Left cardiac atrium (tissue), 4 donors: Measurements from ENCODE around the gene ATAD3A. TPM values are rescaled to one million over a fixed set of nuclear protein-coding genes. Genes with fewer than 3 reads are reported as not detected.
"Not testable (repeated sequence)": the region's sequence is repeated elsewhere in the genome, so short reads cannot be mapped to it uniquely, and the experiment has no call there.

Experiments
- ATAC-seq, 2 donors: fragments of 200-7000 bp; cut with Tn5 transposase; one replicate each; pipeline ENCODE4 v1.9.1; 2020; ENCODE audit warnings: mild to moderate bottlenecking in 2 of 2, moderate library complexity in 2 of 2
- DNase-seq: peaks from one replicate; pipeline ENCODE4 v3.0.0-alpha.2; 2020
- intact Hi-C, 2 donors: fragments of 100-400 bp; cut with DNase I; formaldehyde crosslinking; loops; one replicate each; pipeline versions ENCODE4 v1.14.1 to v1.15.1; 2022 to 2023
- total RNA-seq, 2 donors: library from RNA; stranded (reverse); fragmentation: NEBNext Ultra II Directional; extraction: Animal tissue kit (Norgen Biotek cat#: 25700); gene quantifications; one replicate each; pipeline ENCODE4 v1.2.1, GENCODE V29; 2021
- donor health status: DM: no; HTN: yes; CAD: no.
- donor health status: DM: no; HTN: yes; CAD: no; lungs with severe emphysema.
- donor health status: DM: yes; HTN: yes; CAD: no.
- donor health status: Dilated cardiomyopathy.

ATAD3A gene
- total RNA-seq, 2 donors from 2014 or later = 14.1 to 24.3 TPM

GRCh38 chr1:1547476-1547875 lies 35.5 kb downstream of the ATAD3A start:
- no peak for ATAC-seq
- no peak for DNase-seq
- intact Hi-C loops = no loop called here

GRCh38 chr1:1548591-1548990 lies 36.6 kb downstream of the ATAD3A start:
- intact Hi-C loops = no loop called here
- no peak for DNase-seq

GRCh38 chr1:1550087-1550486 lies 38.1 kb downstream of the ATAD3A start:
- intact Hi-C loops = no loop called here
- no peak for DNase-seq
- no peak for ATAC-seq

More at GRCh38 chr1:1548591-1548990, 36.6 kb downstream of the ATAD3A start:
- ATAC-seq = peak in 1 of 2 donors; percentile 17

DNA sequence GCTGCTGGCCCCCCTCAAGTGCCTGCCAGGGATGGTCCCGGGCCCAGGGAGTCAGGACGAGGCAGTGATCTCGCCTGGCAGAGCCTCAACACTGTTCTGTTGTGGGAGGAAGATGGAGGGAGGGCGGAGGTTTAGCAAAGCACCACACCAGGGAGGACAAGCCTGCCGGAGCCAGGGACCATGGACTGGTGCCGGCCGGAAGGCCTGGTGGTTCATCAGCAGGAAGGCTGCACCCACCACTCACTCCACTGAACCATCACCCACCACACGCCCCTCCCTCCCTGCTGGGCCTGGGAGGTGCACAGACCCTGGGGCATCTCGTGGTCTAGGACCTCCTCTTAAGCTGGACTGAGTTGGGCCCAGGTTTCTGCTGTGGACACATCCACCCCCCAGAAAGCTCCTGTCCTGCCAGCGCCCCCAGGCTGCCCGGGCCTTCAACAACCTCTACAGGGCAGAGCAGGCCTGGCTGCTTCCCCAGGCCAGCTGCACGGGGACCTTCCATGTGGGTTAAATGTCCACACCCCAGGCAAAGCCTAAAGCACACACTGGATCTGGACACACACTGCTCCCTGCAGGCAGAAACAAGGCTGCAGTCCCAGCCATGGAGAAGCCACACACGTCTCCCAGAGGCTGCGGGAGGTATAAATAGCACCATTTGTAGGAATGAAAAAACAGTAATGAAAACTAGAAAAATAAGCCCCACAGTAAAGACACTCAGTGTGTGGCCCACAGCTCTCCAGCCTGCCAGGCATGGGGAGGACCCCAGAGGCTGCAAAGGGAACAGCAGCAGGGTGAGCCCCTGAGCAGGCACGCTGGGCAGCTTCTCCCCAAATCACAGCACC lies 38.9 kb downstream of the ATAD3A start:
- ATAC-seq = peak in 1 of 2 donors; percentile 74
- no peak for DNase-seq
- intact Hi-C loops = no loop called here

DNA sequence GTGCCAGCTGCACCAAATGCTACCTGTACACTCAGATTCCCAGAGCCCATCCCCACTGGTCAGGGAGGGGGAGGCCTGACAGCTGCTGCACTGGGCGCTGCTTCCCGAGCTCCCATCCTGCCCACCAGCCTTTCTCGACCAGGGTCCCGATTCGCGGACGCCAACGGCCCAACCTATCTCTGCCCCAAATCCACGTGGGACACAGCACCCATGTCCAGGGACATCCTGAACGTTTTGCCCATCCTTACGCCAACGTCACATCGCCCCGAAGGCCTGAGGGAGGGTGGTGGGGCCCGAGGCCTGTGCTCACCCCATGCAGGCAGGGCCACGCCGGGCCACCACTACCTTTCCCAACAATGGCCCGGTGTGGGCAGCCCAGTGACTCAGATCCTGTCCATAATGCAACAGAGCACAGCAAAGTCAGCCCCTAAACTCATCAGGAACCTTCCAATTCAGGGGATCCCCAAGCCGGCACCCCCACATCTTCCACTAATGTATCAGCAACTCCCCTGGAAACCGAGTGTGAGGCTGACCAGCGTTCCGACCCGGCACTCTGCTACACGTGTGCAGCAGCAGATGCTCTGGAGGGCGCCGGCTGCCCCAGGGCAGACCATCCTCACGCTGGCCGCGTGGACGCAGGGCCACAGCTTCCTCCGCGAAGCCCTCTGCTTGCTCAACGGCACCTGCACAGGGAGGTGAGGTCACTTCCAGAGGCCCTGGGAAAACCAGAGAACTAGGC lies 39.7 kb downstream of the ATAD3A start:
- ATAC-seq (no peak), DNase-seq (no peak)
- intact Hi-C loops = no loop called here

- DNase-seq (no peak), ATAC-seq (no peak)
- intact Hi-C loops = no loop called here
Measured at GRCh38 chr1:1552263-1552639, 40.3 kb downstream of the ATAD3A start.

DNA sequence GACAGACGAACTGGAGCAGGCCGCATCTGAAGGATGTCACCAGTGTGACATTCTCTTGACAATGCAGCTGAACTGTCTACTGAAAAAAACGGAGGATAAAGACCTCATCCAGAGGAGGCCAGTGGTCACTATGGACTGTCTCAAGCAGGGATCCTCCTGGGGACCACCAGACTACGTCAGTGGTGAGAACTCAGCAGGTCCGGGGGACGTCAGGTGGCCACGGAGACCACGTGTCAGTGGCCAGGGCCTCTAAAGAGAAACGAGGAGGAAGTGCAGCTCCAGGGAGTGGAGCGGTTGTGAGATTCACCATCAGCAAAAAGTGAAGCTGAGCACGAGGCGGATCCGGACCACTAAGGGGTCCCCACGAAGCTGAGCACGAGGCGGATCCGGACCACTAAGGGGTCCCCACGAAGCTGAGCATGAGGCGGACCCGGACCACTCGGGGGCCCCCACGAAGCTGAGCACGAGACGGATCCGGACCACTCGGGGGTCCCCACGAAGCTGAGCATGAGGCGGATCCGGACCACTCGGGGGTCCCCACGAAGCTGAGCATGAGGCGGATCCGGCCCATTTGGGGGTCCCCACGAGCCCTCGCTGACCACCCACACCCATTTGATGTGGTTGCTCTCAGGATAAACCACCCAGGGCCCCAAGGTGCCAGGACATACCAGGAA lies 42.0 kb downstream of the ATAD3A start:
- ATAC-seq (no peak), DNase-seq (no peak)
- intact Hi-C loops = no loop called here

DNA sequence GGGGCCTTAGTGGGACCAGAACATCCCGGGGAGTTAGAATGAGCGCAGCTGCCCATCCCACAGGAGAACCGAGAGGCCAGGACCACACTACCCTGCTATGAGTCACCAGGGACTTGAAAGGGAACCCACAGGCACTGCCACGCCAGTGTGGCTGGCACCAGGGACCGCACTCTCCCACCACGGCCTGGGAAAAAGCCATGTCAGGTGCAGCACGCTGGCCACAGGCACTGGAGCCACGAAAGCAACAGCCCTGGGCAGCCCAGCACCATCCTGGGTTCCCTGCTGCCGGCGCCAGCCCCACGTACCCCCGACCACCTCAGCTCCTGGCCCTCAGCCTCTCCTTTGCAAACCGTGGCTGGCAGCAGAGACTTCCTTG lies 42.6 kb downstream of the ATAD3A start:
- no peak for ATAC-seq
- DNase-seq = no peak
- intact Hi-C loops = no loop called here

DNA sequence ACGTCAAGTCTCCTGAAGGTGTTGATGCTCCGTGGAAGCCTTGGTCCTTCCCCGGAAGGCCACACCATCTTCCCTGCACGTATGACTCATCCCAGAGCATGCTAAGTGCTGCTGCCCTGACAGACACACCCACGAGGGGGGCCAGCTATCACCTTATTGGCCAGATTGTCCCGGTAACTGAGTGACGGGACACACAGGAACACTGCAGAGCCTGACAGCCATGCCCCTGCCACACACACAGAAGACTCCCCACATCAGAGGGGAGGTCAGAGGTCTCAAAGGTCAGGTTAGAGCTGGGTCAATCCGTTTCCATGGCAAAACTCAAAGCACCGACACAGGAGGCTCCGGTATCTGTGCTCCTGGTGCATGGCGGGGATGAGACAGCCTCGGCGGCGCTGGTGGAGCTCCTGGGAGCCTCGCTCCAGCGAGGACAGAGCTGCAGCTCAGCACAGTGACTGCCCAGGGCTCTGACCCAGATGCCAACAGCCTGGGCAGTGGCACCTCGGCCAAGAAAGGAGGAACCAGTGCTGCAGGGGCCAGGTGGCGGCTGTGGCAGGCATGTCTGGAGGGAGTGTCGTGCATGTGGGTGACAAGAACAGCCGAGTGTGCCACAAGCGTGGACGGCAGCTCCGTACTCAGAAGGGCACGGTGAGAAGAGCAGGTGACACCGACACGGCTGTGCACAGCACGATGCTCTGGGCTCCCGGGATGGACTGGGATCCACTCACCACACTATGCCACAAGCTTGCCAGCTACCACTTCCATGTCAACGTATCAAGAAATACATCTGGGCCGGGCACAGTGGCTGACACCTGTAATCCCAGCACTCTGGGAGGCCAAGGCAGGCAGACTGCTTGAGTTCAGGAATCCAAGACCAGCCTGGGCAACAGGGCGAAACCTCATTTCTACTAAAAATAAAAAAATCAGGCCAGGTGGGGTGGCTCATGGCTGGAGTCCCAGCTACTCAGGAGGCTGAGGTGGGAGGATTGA lies 43.3 kb downstream of the ATAD3A start:
- no peak for DNase-seq
- peak; percentile 13 to 76 for ATAC-seq
- intact Hi-C loops = no loop called here

GRCh38 chr1:1556505-1556904 lies 44.5 kb downstream of the ATAD3A start:
- intact Hi-C loops = no loop called here
- DNase-seq = no peak
- ATAC-seq = no peak

- DNase-seq, intact Hi-C loops, ATAC-seq: not testable (repeated sequence)
Measured at GRCh38 chr1:1556961-1557360, 45.0 kb downstream of the ATAD3A start.

DNA sequence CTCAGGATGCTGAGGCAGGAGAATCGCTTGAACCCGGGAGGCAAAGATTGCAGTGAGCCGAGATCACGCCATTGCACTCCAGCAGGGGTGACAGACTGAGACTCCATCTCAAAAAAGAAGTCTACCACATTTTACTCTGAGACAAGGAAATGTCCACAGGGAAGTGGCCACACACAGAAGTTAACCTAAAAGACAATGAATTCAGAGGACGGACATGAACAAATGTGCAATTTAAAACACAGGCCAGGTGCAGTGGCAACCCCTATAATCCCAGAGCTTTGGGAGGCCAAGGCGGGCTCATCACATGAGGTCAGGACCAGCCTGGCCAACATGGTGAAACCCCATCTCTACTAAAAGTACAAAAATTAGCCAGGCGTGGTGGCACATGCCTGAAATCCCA lies 45.7 kb downstream of the ATAD3A start:
- ATAC-seq, intact Hi-C loops, DNase-seq: not testable (repeated sequence)

DNA sequence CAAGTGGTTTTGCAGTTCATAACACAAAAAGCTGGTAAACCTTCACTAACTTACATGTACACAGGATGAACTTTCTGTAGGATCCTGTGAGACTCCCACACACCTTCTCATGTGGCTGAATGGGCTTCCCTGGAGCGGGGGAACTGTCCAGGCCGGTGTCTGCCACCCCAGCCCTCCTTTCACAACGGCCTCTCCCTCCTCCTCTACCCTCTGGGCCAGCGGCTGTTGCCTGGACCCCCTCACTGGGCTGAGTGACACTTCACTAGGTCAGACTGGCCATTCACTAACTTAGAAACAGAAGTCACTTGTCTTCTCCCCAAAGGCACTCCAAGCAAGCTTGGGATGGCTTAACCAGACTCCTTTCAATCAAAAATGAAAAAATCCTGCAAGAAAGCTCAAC lies 46.6 kb downstream of the ATAD3A start:
- no peak for DNase-seq
- intact Hi-C loops = no loop called here
- ATAC-seq = no peak

- no peak for DNase-seq
- intact Hi-C loops = no loop called here
Measured at GRCh38 chr1:1559066-1559465, 47.1 kb downstream of the ATAD3A start.

GRCh38 chr1:1560178-1560577 lies 48.2 kb downstream of the ATAD3A start:
- intact Hi-C loops = loop anchor here in 1 of 2 donors (5.0 kb wide), 1 partner anchor 52 kb away; no protein-coding TSS in a partner anchor
- no peak for ATAC-seq
- no peak for DNase-seq

More at GRCh38 chr1:1559066-1559465, 47.1 kb downstream of the ATAD3A start:
- ATAC-seq = no peak

GRCh38 chr1:1561801-1562470 lies 50.0 kb downstream of the ATAD3A start:
- intact Hi-C loops = loop anchor here in 1 of 2 donors (5.0 kb wide), 1 partner anchor 50 kb away; no protein-coding TSS in a partner anchor
- no peak for ATAC-seq
- DNase-seq = no peak

DNA sequence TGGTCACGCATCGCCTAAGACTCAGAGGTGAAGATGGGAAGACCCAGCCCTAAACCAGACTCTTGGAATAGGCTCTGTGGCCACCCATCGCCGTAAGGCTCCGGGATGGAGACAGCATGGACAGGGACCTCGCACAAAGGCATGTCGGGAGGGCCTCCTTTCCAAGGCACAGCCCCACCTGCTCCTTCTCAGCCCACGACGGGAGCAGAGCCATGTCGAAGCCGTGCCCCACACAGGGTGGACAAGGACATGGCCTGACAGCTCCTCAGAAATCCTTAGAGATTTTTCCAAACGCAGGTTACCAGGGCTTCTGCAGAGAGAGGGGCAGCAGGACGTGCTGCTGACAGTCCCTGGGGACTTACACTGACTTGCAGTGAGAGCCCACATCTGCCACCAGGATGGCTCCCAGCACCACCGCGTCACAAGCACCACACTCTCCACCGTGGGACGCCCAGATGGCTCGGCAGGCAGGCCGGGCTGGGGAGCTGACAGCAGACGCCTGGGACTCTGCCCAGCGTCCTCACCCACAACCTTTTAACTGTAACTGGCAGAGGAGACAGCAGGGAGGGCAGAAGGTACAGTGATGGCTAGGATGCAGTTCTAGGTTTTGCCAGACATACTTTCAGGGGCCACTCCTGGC lies 50.7 kb downstream of the ATAD3A start:
- intact Hi-C loops = loop anchor here in 1 of 2 donors (5.0 kb wide), 1 partner anchor 50 kb away; no protein-coding TSS in a partner anchor
- no peak for DNase-seq
- ATAC-seq = peak in 1 of 2 donors; percentile 66
